ENCODE data around the gene MICOS13.

DNA sequence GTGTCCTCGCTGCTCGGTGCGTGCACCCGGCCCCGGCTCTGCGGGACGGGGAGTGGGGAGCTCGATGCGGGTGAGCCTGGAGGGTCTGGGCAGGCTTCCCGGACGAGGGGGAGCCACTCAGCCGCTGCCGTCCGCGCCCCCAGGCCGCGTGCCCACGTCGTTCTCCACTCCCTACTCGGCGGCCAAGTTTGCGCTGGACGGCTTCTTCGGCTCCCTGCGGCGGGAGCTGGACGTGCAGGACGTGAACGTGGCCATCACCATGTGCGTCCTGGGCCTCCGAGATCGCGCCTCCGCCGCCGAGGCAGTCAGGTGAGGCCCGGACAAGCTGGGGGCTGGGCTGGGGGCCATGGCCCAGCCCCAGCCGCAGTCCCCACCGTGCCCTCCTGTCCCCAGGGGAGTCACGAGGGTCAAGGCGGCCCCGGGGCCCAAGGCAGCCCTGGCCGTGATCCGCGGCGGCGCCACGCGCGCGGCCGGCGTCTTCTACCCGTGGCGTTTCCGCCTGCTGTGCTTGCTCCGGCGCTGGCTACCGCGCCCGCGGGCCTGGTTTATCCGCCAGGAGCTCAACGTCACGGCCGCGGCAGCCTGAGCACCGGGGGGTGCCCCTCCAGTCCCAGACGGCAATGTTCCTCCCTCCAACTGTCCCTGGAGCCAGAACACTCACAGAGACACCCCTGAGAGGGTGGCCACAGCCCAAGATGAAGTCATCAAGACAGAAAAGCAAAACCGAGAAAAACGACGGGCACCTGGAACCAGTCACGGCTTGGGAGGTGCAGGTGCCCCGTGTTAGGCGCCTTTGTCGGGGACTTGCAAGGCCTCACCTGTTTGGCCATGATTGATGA is 7.3 kb upstream of the MICOS13 start:
- peak in 1 of 5 experiments; percentile 25 for TF ChIP-seq CTCF (IDR thresholded peaks at IDR 0.05)
- TF ChIP-seq POLR2A (IDR thresholded peaks at IDR 0.05), result no peak
- TF ChIP-seq POLR2AphosphoS5 (IDR thresholded peaks at IDR 0.05), result no peak
